ENCODE results near the gene WNT3.

- no peak for TF ChIP-seq POLR2A (IDR thresholded peaks at IDR 0.05)
- TF ChIP-seq CTCF (IDR thresholded peaks at IDR 0.05) = no peak
Observed at GRCh38 chr17:46742565-46743270, 75.8 kb downstream of the WNT3 start.

Measured in heart left ventricle (tissue), 13 donors.